ENCODE data around the gene LAMA4.

Gene LAMA4

GRCh38 chr6:112218563-112218962 lies 35.8 kb downstream of the LAMA4 start:
- TF ChIP-seq CTCF (conservative IDR thresholded peaks at IDR 0.05; ENCODE audit: control insufficient read depth, insufficient read depth, low read depth, low read length) = no peak
- H3K4me3 ChIP-seq (ENCODE audit: control insufficient read depth, low read depth, low read length) = no peak overlapping the region
- peak; percentile 79 for DNase-seq (ENCODE audit: low read depth)

GRCh38 chr6:112216662-112217551 lies 37.5 kb downstream of the LAMA4 start:
- DNase-seq (ENCODE audit: low read depth) = peak; percentile 94
- no peak for TF ChIP-seq CTCF (conservative IDR thresholded peaks at IDR 0.05; ENCODE audit: control insufficient read depth, insufficient read depth, low read depth, low read length)
- no peak overlapping the region for H3K4me3 ChIP-seq (ENCODE audit: control insufficient read depth, low read depth, low read length)

- H3K4me3 ChIP-seq (ENCODE audit: control insufficient read depth, low read depth, low read length) = no peak overlapping the region
- no peak for DNase-seq (ENCODE audit: low read depth)
- TF ChIP-seq CTCF (conservative IDR thresholded peaks at IDR 0.05; ENCODE audit: control insufficient read depth, insufficient read depth, low read depth, low read length) = no peak
Measured at GRCh38 chr6:112215488-112216284, 38.7 kb downstream of the LAMA4 start.

- no peak for TF ChIP-seq CTCF (conservative IDR thresholded peaks at IDR 0.05; ENCODE audit: control insufficient read depth, insufficient read depth, low read depth, low read length)
- DNase-seq (ENCODE audit: low read depth) = no peak
- no peak overlapping the region for H3K4me3 ChIP-seq (ENCODE audit: control insufficient read depth, low read depth, low read length)
Measured at GRCh38 chr6:112214739-112215269, 39.6 kb downstream of the LAMA4 start.

- TF ChIP-seq CTCF (conservative IDR thresholded peaks at IDR 0.05; ENCODE audit: control insufficient read depth, insufficient read depth, low read depth, low read length) = no peak
- DNase-seq (ENCODE audit: low read depth) = no peak
- no peak overlapping the region for H3K4me3 ChIP-seq (ENCODE audit: control insufficient read depth, low read depth, low read length)
Measured at GRCh38 chr6:112210852-112211251, 43.5 kb downstream of the LAMA4 start.

- DNase-seq (ENCODE audit: low read depth) = no peak
- no peak for TF ChIP-seq CTCF (conservative IDR thresholded peaks at IDR 0.05; ENCODE audit: control insufficient read depth, insufficient read depth, low read depth, low read length)
- H3K4me3 ChIP-seq (ENCODE audit: control insufficient read depth, low read depth, low read length) = no peak overlapping the region
Measured at GRCh38 chr6:112209131-112209530, 45.2 kb downstream of the LAMA4 start.

Measured in fibroblast of mammary gland (primary cell).